Globus pallidus (tissue), 1 donor: Measurements from ENCODE around the gene NBAS.

Source experiments
- DNase-seq: peaks from one replicate; pipeline ENCODE4 v3.0.0-alpha.2; 2015; ENCODE audit warnings: low spot score

Gene NBAS

GRCh38 chr2:15206419-15206818, 354.7 kb downstream of the NBAS start:
- DNase-seq: no peak

GRCh38 chr2:15205562-15205961, 355.6 kb downstream of the NBAS start:
- no peak for DNase-seq

GRCh38 chr2:15201009-15201408, 360.1 kb downstream of the NBAS start:
- no peak for DNase-seq

- no peak for DNase-seq
These were observed 360.6 kb downstream of the NBAS start for GRCh38 chr2:15200581-15200980.

- no peak for DNase-seq
These were observed 363.1 kb downstream of the NBAS start for GRCh38 chr2:15198051-15198450.

GRCh38 chr2:15195813-15196212, 365.3 kb downstream of the NBAS start:
- no peak for DNase-seq

- no peak for DNase-seq
These were observed 369.3 kb downstream of the NBAS start for GRCh38 chr2:15191789-15192188.

GRCh38 chr2:15189216-15189615, 371.9 kb downstream of the NBAS start:
- DNase-seq: no peak

- no peak for DNase-seq
These were observed 373.4 kb downstream of the NBAS start for GRCh38 chr2:15187702-15188101.

GRCh38 chr2:15186118-15186517, 375.0 kb downstream of the NBAS start:
- no peak for DNase-seq

- no peak for DNase-seq
These were observed 376.6 kb downstream of the NBAS start for GRCh38 chr2:15184491-15184890.

- DNase-seq: no peak
These were observed 378.9 kb downstream of the NBAS start for GRCh38 chr2:15182275-15182674.

- DNase-seq: no peak
These were observed 379.9 kb downstream of the NBAS start for GRCh38 chr2:15181092-15181745.

GRCh38 chr2:15180379-15180778, 380.8 kb downstream of the NBAS start:
- no peak for DNase-seq

- DNase-seq: no peak
These were observed 382.2 kb downstream of the NBAS start for GRCh38 chr2:15178946-15179345.

GRCh38 chr2:15177103-15177502, 384.0 kb downstream of the NBAS start:
- no peak for DNase-seq

GRCh38 chr2:15176604-15177003, 384.5 kb downstream of the NBAS start:
- DNase-seq: no peak

GRCh38 chr2:15174567-15174966, 386.6 kb downstream of the NBAS start:
- DNase-seq: no peak

- no peak for DNase-seq
These were observed 387.6 kb downstream of the NBAS start for GRCh38 chr2:15173501-15173900.

- no peak for DNase-seq
These were observed 388.3 kb downstream of the NBAS start for GRCh38 chr2:15172825-15173224.

GRCh38 chr2:15170070-15170775, 390.9 kb downstream of the NBAS start:
- no peak for DNase-seq

GRCh38 chr2:15169326-15170069, 391.6 kb downstream of the NBAS start:
- DNase-seq: no peak

GRCh38 chr2:15168116-15168515, 393.0 kb downstream of the NBAS start:
- DNase-seq: no peak
